ENCODE results near the gene AP3D1.

DNA sequence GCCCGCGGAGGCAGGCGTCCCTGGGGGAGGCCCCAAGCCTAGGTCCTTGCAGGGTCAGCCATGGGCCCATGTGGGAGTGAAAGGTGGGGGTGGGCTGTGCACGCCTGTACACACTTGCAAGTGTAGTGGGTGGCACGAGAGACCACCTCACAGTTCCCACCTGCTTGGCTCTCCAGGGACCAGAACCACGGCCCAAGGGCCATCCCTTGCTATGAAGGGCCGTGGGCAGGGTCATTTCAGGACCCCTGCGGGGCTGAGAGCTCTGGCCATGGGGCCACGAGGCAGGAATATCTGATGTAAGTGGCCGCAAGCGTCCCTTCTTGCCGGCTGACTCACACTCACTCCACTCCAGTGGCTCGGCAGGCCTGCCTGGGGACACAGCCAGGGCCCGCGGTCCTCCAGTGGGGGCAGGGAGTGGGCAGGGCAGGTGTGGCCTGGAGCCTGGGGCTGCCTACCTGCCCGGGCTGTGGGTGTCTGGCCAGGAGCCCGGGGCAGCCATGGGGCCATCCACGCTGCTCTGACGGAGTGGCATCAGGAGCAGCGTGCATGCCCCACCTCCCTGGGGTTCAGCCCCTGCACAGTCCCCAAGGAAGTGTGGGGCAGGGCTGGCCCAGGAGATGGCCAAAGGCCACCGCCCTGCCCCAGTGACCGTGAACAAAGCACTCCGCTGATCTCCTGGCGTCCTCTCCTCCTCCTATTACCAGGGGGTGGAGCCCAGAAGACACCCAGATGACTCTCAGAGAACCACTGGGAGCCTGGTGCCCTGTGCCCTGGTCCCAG lies 91.8 kb downstream of the AP3D1 start:
- TF ChIP-seq, protein P1, sequence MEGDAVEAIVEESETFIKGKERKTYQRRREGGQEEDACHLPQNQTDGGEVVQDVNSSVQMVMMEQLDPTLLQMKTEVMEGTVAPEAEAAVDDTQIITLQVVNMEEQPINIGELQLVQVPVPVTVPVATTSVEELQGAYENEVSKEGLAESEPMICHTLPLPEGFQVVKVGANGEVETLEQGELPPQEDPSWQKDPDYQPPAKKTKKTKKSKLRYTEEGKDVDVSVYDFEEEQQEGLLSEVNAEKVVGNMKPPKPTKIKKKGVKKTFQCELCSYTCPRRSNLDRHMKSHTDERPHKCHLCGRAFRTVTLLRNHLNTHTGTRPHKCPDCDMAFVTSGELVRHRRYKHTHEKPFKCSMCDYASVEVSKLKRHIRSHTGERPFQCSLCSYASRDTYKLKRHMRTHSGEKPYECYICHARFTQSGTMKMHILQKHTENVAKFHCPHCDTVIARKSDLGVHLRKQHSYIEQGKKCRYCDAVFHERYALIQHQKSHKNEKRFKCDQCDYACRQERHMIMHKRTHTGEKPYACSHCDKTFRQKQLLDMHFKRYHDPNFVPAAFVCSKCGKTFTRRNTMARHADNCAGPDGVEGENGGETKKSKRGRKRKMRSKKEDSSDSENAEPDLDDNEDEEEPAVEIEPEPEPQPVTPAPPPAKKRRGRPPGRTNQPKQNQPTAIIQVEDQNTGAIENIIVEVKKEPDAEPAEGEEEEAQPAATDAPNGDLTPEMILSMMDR (IDR thresholded peaks at IDR 0.05 in 4 of 5, conservative IDR thresholded peaks at IDR 0.05 in 1 of 5) = peak in 1 of 5 experiments; percentile 13
- TF ChIP-seq POLR2A (IDR thresholded peaks at IDR 0.05) = peak; percentile 87 to 94
